ENCODE measurements around the gene HECW1. TPM values are rescaled to one million over a fixed set of nuclear protein-coding genes. Genes with fewer than 3 reads are reported as not detected.

Gene HECW1
- total and polyA plus RNA-seq, 10 of the 15 experiments (the other 5 are each of a cell fraction or from before 2014, with no cell fraction given): under 0.01 to 0.31 (median 0.04) TPM; not detected in 3

DNA sequence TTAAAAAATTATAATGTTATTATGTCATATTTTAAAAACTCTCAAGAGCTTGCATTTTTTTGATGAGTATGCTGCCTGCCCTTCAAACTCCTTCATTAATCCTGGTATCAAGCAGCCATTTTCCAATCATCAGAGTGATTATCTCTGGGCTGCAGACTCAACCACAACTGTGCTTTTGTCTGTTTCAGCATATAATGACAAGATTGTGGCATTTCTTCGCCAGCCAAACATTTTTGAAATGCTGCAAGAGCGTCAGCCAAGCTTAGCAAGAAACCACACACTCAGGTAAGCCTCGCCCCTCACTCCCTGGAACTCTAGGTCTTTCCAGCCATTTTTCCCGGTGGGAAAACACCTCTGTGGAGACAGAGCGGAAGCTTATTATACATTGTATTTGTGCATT lies 380.4 kb downstream of the HECW1 start:
- Histone ChIP-seq H3K27me3 (replicated peaks in 1 of 2; ENCODE audit: control insufficient read depth in 2 of 2, insufficient read depth in 2 of 2, low read length in 1 of 2) (no peaks in the 10 kb centered on the region), H3K4me2 (ENCODE audit: control insufficient read depth, insufficient read depth) (no peak overlapping the region), H3K36me3 (ENCODE audit: control insufficient read depth in 2 of 2, insufficient read depth in 2 of 2, low read length in 1 of 2) (no peaks in the 10 kb centered on the region), H2AFZ (ENCODE audit: control insufficient read depth, low read depth, low read length) (no peak overlapping the region), H3K4me1 (ENCODE audit: control insufficient read depth, insufficient read depth, low read length) (peaks cover 13% of the 10 kb centered on the region), H4K20me1 (ENCODE audit: control insufficient read depth, insufficient read depth) (no peaks in the 10 kb centered on the region), H3K27ac (ENCODE audit: control insufficient read depth, insufficient read depth) (no peak overlapping the region), H3K79me2 (ENCODE audit: control insufficient read depth, insufficient read depth, low read length) (no peaks in the 10 kb centered on the region), H3K9ac (ENCODE audit: control insufficient read depth, insufficient read depth, low read length) (no peak overlapping the region), H3K9me3 (replicated peaks; ENCODE audit: control insufficient read depth, insufficient read depth, low read length) (no peaks in the 10 kb centered on the region), H3K4me3 (no peak overlapping the region)
- no TSS peak for BruUV-seq (replicated peaks)
- CTCF ChIA-PET: interaction anchor here (1.1 to 1.3 kb wide), 2 partner anchors 90 to 346 kb away, joined by 3 to 4 read pairs; partner anchors contain the start of gene STK17A
- TF ChIP-seq MTA3 (IDR thresholded peaks at IDR 0.05; ENCODE audit: borderline replicate concordance, low read length) (no peak), SMAD1 (IDR thresholded peaks at IDR 0.05; ENCODE audit: low read depth, partially characterized antibody) (no peak), EGR1 (IDR thresholded peaks at IDR 0.05; ENCODE audit: borderline replicate concordance in 1 of 2, low read depth in 2 of 2, low read length in 2 of 2) (no peak), YY1 (IDR thresholded peaks at IDR 0.05; ENCODE audit: low read depth, low read length) (no peak), SMAD5 (IDR thresholded peaks at IDR 0.05; ENCODE audit: low read depth) (no peak), EP300 (IDR thresholded peaks at IDR 0.05; ENCODE audit: borderline replicate concordance in 1 of 2, control insufficient read depth in 1 of 2, low read depth in 2 of 2, low read length in 2 of 2) (no peak), ZNF207 (IDR thresholded peaks at IDR 0.05; ENCODE audit: borderline replicate concordance) (no peak), FOS (IDR thresholded peaks at IDR 0.05; ENCODE audit: borderline replicate concordance, extremely low read depth, insufficient read length) (no peak), LARP7 (IDR thresholded peaks at IDR 0.05) (no peak), SPI1 (IDR thresholded peaks at IDR 0.05; ENCODE audit: borderline replicate concordance, insufficient read depth, low read depth, low read length) (no peak), TCF3 (IDR thresholded peaks at IDR 0.05; ENCODE audit: borderline replicate concordance, insufficient read depth, low read depth, low read length) (no peak), NR2C2 (IDR thresholded peaks at IDR 0.05; ENCODE audit: borderline replicate concordance, control insufficient read depth, insufficient read length, low read depth) (no peak), YBX1 (IDR thresholded peaks at IDR 0.05) (no peak)
- TF ChIP-seq, protein P1, sequence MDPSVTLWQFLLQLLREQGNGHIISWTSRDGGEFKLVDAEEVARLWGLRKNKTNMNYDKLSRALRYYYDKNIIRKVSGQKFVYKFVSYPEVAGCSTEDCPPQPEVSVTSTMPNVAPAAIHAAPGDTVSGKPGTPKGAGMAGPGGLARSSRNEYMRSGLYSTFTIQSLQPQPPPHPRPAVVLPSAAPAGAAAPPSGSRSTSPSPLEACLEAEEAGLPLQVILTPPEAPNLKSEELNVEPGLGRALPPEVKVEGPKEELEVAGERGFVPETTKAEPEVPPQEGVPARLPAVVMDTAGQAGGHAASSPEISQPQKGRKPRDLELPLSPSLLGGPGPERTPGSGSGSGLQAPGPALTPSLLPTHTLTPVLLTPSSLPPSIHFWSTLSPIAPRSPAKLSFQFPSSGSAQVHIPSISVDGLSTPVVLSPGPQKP (IDR thresholded peaks at IDR 0.05; ENCODE audit: low read depth, low read length): no peak
- TF ChIP-seq, protein P2, sequence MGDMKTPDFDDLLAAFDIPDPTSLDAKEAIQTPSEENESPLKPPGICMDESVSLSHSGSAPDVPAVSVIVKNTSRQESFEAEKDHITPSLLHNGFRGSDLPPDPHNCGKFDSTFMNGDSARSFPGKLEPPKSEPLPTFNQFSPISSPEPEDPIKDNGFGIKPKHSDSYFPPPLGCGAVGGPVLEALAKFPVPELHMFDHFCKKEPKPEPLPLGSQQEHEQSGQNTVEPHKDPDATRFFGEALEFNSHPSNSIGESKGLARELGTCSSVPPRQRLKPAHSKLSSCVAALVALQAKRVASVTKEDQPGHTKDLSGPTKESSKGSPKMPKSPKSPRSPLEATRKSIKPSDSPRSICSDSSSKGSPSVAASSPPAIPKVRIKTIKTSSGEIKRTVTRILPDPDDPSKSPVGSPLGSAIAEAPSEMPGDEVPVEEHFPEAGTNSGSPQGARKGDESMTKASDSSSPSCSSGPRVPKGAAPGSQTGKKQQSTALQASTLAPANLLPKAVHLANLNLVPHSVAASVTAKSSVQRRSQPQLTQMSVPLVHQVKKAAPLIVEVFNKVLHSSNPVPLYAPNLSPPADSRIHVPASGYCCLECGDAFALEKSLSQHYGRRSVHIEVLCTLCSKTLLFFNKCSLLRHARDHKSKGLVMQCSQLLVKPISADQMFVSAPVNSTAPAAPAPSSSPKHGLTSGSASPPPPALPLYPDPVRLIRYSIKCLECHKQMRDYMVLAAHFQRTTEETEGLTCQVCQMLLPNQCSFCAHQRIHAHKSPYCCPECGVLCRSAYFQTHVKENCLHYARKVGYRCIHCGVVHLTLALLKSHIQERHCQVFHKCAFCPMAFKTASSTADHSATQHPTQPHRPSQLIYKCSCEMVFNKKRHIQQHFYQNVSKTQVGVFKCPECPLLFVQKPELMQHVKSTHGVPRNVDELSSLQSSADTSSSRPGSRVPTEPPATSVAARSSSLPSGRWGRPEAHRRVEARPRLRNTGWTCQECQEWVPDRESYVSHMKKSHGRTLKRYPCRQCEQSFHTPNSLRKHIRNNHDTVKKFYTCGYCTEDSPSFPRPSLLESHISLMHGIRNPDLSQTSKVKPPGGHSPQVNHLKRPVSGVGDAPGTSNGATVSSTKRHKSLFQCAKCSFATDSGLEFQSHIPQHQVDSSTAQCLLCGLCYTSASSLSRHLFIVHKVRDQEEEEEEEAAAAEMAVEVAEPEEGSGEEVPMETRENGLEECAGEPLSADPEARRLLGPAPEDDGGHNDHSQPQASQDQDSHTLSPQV (IDR thresholded peaks at IDR 0.05): no peak
- TF ChIP-seq, protein P3, sequence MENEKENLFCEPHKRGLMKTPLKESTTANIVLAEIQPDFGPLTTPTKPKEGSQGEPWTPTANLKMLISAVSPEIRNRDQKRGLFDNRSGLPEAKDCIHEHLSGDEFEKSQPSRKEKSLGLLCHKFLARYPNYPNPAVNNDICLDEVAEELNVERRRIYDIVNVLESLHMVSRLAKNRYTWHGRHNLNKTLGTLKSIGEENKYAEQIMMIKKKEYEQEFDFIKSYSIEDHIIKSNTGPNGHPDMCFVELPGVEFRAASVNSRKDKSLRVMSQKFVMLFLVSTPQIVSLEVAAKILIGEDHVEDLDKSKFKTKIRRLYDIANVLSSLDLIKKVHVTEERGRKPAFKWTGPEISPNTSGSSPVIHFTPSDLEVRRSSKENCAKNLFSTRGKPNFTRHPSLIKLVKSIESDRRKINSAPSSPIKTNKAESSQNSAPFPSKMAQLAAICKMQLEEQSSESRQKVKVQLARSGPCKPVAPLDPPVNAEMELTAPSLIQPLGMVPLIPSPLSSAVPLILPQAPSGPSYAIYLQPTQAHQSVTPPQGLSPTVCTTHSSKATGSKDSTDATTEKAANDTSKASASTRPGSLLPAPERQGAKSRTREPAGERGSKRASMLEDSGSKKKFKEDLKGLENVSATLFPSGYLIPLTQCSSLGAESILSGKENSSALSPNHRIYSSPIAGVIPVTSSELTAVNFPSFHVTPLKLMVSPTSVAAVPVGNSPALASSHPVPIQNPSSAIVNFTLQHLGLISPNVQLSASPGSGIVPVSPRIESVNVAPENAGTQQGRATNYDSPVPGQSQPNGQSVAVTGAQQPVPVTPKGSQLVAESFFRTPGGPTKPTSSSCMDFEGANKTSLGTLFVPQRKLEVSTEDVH (IDR thresholded peaks at IDR 0.05; ENCODE audit: low read depth, partially characterized antibody): no peak
- 78% methylated on average over 5 of the region's 5 CpGs for WGBS (ENCODE audit: insufficient coverage, insufficient replicate concordance, low lambda C conversion rate, missing lambda C conversion rate)
- in situ Hi-C loops (cut with MboI) (no loop called here), intact Hi-C loops (cut with micrococcal nuclease; ENCODE audit: unreplicated experiment) (no loop called here)
- FAIRE-seq (no peak), ATAC-seq (no peak), DNase-seq (ENCODE audit: low read depth, low spot score) (no peak)
- RAD21 ChIA-PET (ENCODE audit: unreplicated experiment): interaction anchor here (0.6 kb wide), 1 partner anchor 33 kb away, joined by 3 read pairs; no protein-coding TSS in a partner anchor
- POLR2A ChIA-PET: interaction anchor here (0.8 kb wide), 1 partner anchor 77 kb away, joined by 3 read pairs; no protein-coding TSS in a partner anchor
- SMC1A ChIA-PET (ENCODE audit: uncharacterized antibody, unreplicated experiment): no interaction called here

Data from GM12878 (cell line).